Activated naive CD8-positive, alpha-beta T cell treated with anti-CD3 and anti-CD28 coated beads, Interleukin-2, amount 50 U/mL, for 16 hours (primary cell): ENCODE data around the gene COL13A1.

ENCODE experiments used
- DNase-seq: peaks from one replicate; pipeline ENCODE4 v3.0.0-alpha.2; 2020; ENCODE audit warnings: low read depth, low spot score

Gene COL13A1

DNA sequence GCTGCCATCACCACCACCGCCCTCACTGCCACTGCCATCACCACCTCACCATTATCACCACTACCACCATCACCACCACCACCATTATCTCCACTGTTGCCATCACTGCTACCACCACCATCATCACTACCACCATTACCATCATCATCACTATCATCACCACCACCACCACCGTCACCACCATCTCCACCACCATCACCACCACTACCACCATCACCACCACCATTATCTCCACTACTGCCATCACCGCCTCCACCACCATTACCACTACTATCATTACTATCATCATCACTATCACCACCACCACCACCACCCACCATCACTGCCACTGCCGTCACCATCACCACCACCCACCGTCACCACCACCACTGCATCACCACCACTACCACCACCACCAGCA, 9.9 kb upstream of the COL13A1 start:
- DNase-seq: no peak

DNA sequence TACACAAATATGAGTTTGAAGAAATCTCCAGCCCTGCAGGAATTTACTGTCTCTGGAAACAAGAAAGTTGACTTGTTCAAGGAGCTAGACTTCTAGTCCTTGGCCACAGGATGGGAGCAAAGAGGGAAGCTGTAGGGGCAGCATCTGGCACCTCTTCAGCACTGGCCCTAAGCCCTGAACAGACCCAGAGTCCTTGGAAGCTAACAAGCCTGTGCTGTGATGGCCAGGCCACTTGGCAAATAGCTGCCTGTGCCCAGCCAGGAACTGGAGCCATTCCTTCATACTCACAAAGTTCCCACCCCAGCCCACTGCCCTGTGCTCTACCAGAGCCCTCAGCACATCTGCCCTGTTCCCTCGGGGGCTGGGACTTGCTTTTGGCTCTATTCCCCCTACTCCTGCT, 9.4 kb upstream of the COL13A1 start:
- no peak for DNase-seq

DNA sequence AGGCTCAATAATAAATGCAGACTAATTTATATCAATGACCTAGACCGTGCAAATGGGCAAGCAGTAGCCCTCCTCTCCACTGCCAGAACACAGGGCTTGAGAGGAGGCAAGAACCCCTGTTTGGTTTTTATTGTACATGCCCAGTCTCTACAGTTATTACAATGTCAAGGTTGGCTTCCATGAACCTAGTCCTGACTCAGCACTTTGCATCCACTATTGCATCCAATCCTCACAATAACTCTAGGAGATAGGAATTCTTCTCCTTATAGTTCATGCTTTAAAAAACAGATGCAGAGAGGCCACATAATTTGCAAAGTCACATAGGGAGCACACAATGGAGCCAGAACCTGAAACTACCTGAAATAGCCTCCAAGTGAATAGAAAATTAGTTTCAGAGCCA, 7.0 kb upstream of the COL13A1 start:
- no peak for DNase-seq

DNA sequence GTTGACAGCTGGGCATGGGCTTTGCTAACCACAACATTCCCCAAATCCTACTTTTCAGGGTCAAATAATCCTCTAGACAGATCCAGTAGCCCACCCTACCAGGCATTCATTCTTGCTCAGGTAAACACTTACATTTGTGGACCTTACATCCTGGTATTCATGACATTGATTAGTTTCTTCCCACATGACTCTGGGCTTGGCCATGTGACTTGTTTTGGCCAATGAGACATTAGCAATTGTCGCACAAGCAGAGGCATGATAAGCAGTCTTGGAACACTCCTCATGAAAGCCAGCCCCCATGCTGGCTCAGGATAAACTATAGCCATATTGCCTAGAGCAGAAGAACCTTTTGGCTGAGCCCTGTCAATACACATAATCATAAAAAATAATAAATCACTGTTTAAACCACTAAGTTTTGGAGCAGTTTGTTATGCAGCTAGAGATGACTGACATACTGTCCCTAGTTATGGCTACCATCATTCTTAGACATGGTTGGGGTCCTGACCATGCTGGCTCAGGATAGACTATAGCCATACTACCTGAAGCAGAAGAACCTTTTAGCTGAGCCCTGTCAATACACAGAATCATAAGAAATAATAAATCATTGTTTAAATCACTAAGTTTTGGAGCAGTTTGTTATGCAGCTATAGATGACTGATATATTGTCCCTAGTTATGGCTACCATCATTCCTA, 6.3 kb upstream of the COL13A1 start:
- no peak for DNase-seq

DNA sequence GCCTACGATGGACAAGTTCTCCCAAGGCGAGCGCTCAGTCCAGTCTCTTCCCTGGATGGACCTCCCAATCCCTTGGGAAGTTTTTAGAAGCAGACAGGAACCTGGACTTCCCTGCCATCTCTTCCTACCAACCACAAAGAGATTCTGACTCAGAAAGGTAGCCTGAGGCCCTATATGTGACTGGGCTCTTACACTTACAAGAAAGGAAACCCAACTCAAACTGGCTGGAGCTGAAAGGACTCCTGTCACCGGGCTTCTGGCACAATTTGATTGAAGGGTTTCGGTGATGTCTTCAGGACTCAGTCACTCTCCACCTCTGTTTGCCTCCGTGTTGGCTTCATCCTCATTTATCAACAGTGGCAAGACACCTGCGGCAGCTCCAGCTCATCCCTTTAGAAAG, 3.7 kb upstream of the COL13A1 start:
- no peak for DNase-seq

DNA sequence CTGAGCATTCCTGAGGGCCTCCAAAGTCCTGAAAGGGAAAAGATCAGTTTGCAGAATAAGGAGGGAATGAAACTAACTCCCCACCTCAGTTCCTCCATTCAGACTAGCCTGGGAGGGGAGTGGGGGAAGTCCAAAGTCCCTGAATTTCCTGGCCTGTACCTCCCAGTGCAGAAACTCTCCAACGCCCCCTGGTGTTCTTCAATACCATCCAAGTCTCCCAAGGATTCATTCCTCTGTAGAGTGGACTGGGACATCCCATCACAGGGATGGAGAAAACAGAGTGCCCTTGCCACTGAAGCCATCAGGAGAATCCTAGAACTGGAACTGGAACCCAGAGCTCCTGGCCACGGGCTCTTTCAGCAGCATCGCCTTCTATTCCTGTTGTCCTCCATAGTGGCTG, 1.6 kb upstream of the COL13A1 start:
- no peak for DNase-seq

DNA sequence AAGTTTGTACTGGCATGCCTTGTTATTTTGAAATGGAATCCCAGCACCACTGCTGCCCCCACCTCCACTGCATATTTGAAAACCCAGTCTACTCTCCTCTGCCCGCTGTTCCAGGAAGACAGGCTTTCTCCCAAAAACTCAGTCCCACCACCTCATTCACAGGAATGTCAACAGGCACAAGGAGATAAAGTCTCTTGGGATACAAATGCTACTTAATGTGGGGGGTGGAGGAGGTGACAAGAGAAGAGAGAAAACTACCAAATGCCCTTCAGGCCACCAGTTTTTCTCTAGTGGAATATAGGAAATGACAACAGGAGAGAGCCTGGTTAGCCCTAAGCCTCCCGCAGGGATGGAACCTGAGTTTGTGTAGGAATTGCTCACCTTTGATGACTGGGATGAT, 1.0 kb upstream of the COL13A1 start:
- DNase-seq: no peak

DNA sequence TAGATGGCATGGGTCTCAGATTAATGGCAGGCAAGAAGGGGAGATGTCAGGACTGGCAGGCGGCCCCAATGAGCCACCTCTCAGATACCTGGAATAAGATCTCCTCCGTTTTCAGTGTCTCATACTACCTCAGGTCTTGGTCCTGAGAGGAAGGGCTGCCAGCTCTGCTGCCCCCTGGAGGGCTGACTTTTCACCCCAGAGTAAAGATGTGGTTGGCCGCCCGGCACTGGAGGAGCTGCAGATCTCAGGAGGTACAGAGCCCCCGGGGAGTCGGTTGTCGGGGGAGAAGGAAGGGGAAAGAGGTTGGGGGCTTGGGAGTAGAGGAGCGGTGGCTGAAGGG, 642 bp upstream of the COL13A1 start:
- DNase-seq: no peak

DNA sequence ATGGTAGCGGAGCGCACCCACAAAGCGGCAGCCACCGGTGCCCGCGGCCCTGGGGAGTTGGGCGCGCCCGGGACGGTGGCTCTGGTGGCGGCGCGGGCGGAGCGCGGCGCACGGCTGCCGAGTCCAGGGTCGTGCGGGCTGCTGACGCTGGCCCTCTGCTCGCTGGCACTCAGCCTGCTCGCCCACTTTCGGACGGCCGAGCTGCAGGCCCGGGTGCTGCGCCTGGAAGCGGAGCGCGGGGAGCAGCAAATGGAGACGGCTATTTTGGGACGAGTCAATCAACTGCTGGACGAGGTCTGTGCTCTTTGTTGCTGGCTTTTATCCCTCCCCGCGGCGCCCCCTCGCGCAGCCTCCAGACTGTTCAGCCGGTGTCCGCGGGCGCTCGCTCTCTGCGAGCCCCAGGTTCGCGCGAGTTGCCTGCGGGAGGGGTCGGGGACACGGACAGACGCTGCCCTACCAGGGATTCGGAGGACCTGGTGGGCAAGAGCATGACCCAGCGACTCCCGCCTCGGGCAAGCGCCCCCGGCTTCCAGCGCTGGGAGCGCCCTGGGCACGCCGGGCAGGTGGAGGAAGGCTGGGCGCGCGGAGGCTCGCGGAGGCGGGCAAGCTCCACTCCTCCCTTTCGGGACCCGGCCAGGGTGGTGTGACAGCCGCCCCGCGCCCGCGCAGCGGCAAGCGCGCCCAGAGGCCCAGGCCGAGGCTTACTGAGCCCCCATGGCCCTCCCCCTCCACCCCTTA, 887 bp downstream of the COL13A1 start:
- no peak for DNase-seq

DNA sequence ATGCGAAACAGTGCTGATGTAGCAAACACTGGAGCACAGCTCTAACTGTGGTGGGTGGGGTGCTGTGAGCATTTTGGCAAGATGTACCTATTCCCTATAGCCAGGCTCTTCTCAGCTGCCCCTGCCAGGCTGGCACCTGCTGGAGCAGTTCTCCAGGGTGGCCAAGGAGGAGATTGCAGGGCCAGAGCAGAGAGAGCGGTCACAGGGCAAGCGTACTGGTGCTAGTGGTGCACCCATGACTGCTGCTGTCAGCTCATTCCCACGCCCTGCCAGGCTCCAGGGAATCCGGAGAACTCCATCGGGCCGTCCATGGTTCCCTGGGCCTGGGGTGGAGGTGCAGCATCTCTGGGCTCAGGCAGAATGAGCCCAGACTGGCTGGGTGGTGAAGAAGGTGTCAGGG, 2.1 kb downstream of the COL13A1 start:
- no peak for DNase-seq

DNA sequence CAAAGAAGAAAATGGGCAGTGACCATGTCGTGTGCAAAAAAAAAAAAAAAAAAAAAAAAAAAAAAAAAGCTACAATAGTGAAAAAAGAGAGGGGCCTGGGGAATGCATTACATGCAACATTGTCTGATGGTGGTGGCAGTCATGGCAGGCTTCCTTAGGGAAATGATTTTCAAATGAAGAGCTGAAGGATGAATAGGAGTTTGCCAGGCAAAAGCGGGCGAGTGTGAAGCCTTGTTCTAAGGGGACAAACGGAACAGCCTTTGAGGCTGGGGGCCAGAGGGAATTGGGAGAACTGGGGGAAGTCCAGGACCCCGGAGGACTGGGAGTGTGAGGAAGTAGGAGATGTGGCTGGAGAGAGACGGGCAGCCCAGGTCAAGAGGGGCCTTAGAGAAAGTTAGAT, 3.1 kb downstream of the COL13A1 start:
- DNase-seq: no peak

DNA sequence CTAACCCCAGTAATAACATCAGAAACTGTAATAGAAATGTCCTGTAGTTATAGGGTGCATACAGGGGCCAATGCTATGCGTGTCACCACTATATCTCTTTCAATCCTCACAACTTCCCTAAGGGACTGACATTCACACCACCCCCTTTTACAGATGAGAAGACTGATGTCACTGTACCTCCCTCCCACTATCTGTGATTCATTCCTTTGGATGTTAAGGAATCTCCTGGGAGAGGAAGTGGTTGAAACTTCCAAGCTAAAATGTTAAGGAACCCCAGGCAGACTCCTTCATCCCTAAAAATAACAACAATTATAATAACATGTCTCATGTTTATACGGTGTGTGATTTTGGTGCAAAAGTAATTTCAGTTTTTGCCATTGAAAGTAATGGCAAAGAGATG, 5.4 kb downstream of the COL13A1 start:
- DNase-seq: no peak

DNA sequence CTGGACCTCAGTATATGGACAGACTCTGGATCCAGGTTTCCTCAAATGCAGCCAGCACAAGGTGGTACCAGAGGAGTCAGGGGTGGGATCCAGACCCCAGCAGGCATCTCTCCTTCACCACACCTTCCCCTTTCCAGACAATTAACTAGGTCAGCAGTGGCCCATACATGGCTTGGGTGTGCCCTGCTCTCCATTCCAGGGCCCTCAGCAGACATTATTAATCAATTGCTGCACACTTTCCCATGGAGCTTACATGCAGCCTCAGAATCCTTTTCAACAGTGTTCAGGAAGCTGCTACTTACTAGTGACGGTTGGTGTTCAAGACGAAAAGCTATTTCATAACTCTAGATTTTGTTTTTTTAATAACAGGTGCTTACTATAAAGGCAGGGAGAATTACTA, 6.0 kb downstream of the COL13A1 start:
- no peak for DNase-seq

DNA sequence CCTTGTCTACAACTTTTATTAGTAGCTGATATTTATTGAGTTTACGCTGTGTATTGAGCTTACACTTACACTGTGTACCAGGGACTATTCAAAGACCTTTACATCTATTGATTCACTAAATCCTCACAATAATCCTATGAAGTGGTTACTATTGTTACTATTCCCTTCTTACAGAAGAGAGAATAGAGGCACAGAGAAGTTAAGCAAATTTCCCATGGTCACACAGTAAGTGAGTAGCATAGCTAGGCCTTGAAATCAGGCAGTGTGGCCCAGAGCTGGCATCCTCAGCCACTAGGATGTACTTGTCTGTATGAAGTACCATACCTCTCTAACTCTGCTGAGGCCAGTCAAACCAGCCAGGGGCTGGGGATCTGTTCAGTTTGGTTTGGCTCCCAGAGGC, 7.6 kb downstream of the COL13A1 start:
- DNase-seq: no peak

DNA sequence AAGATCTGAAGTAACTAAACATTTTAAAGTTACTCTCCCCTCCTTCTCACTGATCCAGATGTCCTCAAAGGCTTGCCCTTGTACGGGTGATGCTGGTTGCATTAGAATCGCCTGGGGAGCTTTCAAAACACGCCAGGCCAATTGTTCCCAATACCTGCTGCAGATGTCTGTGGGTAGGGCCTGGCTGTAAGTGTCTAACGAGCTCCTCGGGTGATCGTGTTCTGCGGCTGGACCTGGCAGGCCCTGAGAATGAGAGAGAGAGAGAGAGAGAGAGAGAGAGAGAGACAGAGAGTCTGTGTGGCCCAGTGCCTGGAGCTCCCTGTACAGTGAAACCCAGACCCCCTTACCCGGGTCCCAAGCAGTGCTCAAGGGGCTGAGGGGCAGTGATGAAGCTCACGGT, 8.4 kb downstream of the COL13A1 start:
- no peak for DNase-seq

DNA sequence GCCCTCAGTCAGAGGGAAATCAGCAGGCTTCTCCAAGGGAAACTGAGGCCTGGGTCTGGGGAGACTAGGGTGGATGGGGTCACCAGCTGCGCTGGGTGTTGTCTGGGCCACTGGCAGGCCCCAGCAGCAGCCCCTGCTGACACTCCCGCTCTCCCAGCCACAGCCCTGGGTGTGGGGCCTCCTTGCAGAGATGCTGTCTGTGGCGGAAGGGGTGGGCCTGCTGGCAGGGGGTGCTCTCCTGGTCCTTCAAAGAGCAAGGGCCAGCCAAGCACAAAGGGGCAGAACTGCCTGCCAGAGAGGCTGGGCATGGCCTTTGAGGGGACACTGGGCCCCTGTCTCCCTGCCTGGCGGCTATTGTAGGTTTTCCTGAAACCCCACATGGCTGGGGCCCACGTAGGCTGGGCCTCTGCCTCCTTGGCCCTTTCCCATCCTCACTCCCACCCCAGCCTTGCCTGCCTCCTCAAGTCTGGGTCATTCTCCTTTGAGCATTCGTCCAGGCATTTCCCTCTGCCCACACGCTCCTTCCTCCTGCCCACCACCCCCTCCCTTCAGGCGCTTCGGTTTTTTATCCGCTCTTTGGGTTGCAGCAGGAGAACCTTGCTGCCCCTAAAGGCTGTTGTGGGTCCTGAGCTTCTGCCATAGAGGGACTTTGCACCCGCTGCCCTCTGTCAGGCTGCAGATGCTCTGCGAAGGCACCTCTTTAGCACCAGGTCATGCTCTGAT, 9.1 kb downstream of the COL13A1 start:
- no peak for DNase-seq

DNA sequence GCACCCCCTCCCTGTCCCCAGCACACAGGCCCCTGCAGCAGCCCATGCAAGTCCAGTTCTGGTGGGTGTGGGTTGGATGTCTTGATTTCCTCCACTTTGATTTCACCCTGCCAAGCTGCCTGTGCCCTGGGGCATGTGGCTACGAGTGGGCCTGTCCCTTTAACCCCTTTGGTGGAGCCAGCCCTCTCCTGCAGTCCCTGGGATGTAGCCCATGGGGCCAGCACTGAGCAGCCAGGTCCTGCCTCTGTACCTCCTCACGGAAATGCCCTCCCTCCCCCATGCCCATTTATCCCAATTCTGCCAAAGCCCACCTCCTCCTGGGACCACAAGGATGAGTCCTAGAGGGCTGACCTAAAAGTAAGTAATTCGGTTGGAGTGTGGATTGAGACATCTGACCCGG, 11.9 kb downstream of the COL13A1 start:
- DNase-seq: no peak

DNA sequence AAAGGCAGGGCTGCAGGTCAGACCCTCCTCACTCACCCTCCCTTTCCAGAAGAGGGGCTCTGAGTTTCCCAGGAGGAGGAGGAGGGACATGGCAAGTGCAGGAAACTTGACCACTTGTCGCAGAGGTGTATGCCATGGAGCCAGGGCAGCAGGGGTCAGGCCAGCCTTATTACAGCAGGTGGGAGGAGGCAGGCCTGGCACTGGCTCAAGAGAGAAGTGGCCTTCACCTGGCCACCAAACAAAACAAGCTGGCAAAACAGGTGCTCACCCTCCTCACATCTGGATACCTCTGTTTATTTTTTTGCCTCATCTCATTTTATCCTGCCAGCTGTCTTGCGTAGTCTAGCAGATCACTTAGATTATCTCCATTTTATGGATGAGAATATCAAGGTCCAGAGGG, 12.5 kb downstream of the COL13A1 start:
- DNase-seq: no peak

DNA sequence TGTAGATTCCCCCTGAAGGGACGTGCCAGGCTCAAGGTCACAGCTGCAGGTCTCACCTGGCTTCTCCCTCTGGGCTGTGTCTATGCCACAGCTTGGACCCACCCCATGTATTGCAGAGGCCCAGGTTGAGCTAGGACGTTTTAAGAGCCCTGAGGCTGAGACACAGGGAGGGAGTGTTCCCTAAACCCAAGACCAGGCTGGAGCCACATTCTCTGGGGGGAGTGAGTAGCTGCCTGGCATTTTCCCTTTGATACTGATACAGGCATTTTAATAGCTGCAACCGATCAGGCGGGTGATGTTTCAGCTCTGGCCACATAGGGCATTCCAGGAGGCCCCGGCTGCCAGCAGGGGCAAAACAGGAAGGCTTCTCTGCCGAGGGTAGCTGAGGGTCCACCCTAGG, 13.4 kb downstream of the COL13A1 start:
- no peak for DNase-seq

DNA sequence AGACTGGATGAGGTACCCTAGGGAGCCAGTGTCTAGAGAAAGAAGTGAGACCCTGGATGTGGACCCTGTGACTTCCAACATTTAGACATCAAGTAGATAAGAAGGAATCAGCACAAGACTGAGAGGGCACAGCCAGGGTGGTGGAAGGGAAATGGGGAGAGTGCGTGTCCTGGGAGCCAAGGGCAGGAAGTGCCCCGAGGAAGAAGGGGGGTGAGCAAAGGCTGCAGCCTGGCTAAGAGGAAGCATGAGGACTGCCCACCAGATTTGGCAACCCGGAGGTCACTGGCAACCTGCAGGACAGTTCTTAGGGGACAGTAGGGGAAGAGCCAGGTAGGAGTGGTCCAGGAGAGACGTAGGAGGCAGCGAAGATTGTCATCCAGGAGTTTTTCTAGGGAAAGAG, 14.8 kb downstream of the COL13A1 start:
- DNase-seq: no peak

DNA sequence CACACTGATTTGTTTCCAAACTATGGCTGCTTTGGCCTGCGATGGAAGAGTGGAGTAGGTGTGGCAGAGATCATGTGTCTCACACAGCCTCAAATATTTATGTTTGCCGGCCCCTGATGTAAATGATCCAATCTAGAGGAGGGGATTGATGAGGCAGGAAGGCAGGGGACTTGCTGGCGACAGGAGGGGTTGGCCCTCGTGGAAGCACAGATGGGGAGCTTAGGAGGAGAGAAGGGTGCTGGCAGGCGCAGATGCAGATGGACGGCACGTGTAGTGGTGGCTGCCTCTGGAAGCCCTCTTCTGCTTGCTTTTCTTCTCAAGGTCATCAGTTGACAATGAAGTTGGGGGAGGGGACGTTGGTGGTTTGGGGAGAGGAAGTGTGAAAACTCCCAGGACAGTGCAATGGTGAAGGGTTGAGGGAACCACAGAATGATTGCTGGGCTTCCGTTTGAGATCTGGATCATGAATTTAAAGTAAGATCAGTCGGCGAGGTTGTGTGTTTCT, 15.4 kb downstream of the COL13A1 start:
- no peak for DNase-seq

DNA sequence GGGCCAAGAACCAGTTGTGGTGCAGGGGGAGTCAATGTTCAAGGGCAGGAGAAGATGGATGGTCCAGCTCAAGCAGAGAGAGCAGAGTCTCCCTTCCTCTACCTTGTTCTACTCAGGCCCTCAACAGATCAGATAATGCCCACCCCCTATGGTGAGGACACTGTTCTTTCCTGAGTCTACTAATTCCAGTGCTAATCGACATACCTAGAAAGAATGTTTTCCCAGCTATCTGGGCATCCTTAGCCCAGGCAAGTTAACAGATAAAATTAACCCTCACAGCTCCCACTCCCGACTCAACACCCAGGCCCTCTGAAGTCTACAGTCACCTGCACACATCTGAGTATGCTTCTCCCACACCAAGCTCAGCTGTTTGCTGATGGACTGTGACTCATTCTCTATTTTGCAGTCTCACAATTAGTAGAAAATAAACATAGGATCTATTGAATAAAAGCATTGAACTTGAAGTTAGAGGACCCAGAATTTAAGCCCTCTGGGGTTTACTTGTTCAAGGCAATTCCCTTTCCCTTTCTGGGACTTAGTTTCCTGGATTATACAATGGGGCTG, 17.1 kb downstream of the COL13A1 start:
- DNase-seq: no peak
